H1 (cell line): ENCODE data around the gene ABHD14A. TPM values are rescaled to one million over a fixed set of nuclear protein-coding genes. Genes with fewer than 3 reads are reported as not detected.
A peak's percentile ranks its signal among the peaks of the same experiment; 100 is the strongest.

Source experiments
- CTCF ChIA-PET: fragments of 300-600 bp; sonication (Branson Sonifier 250); formaldehyde crosslinking; loops from one replicate; lab custom pipeline; 2021; ENCODE audit not compliant: partially characterized antibody; lab: Charles Lee
- POLR2A ChIA-PET: fragments of 300-600 bp; sonication (Branson Sonifier 250); formaldehyde crosslinking; loops from one replicate; lab custom pipeline; 2021; ENCODE audit warnings: inconsistent platforms; ENCODE audit not compliant: partially characterized antibody; lab: Charles Lee
- DNase-seq, 2 experiments: peaks; one replicate each; pipeline versions ENCODE4 v3.0.0 to v3.0.0-alpha.2; 2010 to 2022; ENCODE audit warnings: low spot score in 2 of 2, low read depth in 1 of 2, mixed read lengths in 1 of 2
- FAIRE-seq: peaks from 2 replicates; lab custom pipeline; 2011; peaks lifted over from hg19 to GRCh38; lab: Jason Lieb, UNC
- H2AFZ ChIP-seq: 2 replicates; pipeline ENCODE4 v1.8.1; 2012; ENCODE audit warnings: low read length, inconsistent platforms
- H2AK5ac ChIP-seq: 2 replicates; pipeline ENCODE4 v1.6.1; 2013; ENCODE audit warnings: low read depth, low read length
- H2BK120ac ChIP-seq: replicated peaks from 2 replicates; pipeline ENCODE3; 2013; ENCODE audit warnings: low read depth, low read length, inconsistent platforms
- H2BK12ac ChIP-seq: 2 replicates; pipeline ENCODE4 v1.6.1; 2013; ENCODE audit warnings: low read depth, low read length
- H2BK15ac ChIP-seq: 2 replicates; pipeline ENCODE4 v1.6.1; 2013; ENCODE audit warnings: low read length
- H2BK20ac ChIP-seq: 2 replicates; pipeline ENCODE4 v1.6.1; 2013; ENCODE audit warnings: low read length
- H2BK5ac ChIP-seq: 2 replicates; pipeline ENCODE4 v1.6.1; 2013; ENCODE audit warnings: low read depth, low read length
- H3K14ac ChIP-seq: 2 replicates; pipeline ENCODE4 v1.6.1; 2013; ENCODE audit warnings: inconsistent platforms; ENCODE audit not compliant: insufficient read length
- H3K18ac ChIP-seq: 2 replicates; pipeline ENCODE4 v1.6.1; 2013; ENCODE audit warnings: low read length; ENCODE audit errors: extremely low read depth
- H3K23ac ChIP-seq: 2 replicates; pipeline ENCODE4 v1.6.1; 2013; ENCODE audit warnings: inconsistent platforms; ENCODE audit not compliant: insufficient read length
- H3K23me2 ChIP-seq: 2 replicates; pipeline ENCODE4 v1.6.1; 2013; ENCODE audit warnings: low read depth, low read length
- H3K27ac ChIP-seq: 2 replicates; pipeline ENCODE4 v1.6.1; 2011; ENCODE audit warnings: low read depth, low read length, inconsistent platforms
- H3K27me3 ChIP-seq, 4 experiments: replicated peaks in 1 of 4; 1 replicate in 1 of 4; 2 replicates in 3 of 4; pipeline versions ENCODE4 v1.6.1 to v1.8.1; 2011 to 2013; ENCODE audit warnings: low read length in 3 of 4, mild to moderate bottlenecking in 3 of 4, inconsistent platforms in 2 of 4, mixed read lengths in 2 of 4, moderate library complexity in 1 of 4; ENCODE audit not compliant: control insufficient read depth in 3 of 4, insufficient read depth in 3 of 4; ENCODE audit errors: extremely low read depth in 1 of 4
- H3K36me3 ChIP-seq, 4 experiments: 2 replicates each; pipeline versions ENCODE4 v1.6.1 to v1.8.1; 2011 to 2013; ENCODE audit warnings: mild to moderate bottlenecking in 4 of 4, low read length in 3 of 4, moderate library complexity in 2 of 4, control low read depth in 1 of 4, inconsistent platforms in 1 of 4; ENCODE audit not compliant: insufficient read depth in 4 of 4, control insufficient read depth in 2 of 4
- H3K4ac ChIP-seq: replicated peaks from 2 replicates; pipeline ENCODE3; 2013; ENCODE audit warnings: low read length, low read depth, mixed read lengths, inconsistent platforms; ENCODE audit not compliant: insufficient read length
- H3K4me1 ChIP-seq, 4 experiments: replicated peaks in 1 of 4; 1 replicate in 1 of 4; 2 replicates in 3 of 4; pipeline versions ENCODE4 v1.6.1 to v1.8.1; 2011 to 2013; ENCODE audit warnings: low read length in 3 of 4, inconsistent platforms in 2 of 4, mixed read lengths in 1 of 4; ENCODE audit not compliant: insufficient read depth in 4 of 4, control insufficient read depth in 3 of 4
- H3K4me2 ChIP-seq, 2 experiments: 2 replicates each; pipeline versions ENCODE4 v1.6.1 to v1.8.1; 2011 to 2013; ENCODE audit warnings: low read depth in 2 of 2, low read length in 2 of 2, control low read depth in 1 of 2, inconsistent platforms in 1 of 2, mild to moderate bottlenecking in 1 of 2; ENCODE audit not compliant: insufficient read depth in 1 of 2
- H3K4me3 ChIP-seq, 4 experiments: fragments of 200-600, 300-600 bp in 1 of 4; sonication (generic), shearing (Covaris generic), sonication (Bioruptor Twin) in 1 of 4; 2 replicates each; pipeline versions ENCODE4 v1.5.1 to v1.8.1; 2011 to 2016; ENCODE audit warnings: low read length in 4 of 4, low read depth in 3 of 4, control low read depth in 2 of 4, inconsistent platforms in 2 of 4, mild to moderate bottlenecking in 2 of 4, mixed read lengths in 1 of 4, moderate library complexity in 1 of 4; ENCODE audit not compliant: insufficient read depth in 2 of 4; ENCODE audit errors: extremely low read depth in 1 of 4
- H3K56ac ChIP-seq: replicated peaks from 2 replicates; pipeline ENCODE3; 2013; ENCODE audit warnings: low read depth, mild to moderate bottlenecking, mixed read lengths, low read length, inconsistent platforms; ENCODE audit not compliant: insufficient read length
- H3K79me1 ChIP-seq: 2 replicates; pipeline ENCODE4 v1.6.1; 2013; ENCODE audit warnings: low read depth, low read length, control low read depth
- H3K79me2 ChIP-seq, 2 experiments: 2 replicates each; pipeline versions ENCODE4 v1.6.1 to v1.8.1; 2012 to 2013; ENCODE audit warnings: low read length in 2 of 2, mild to moderate bottlenecking in 2 of 2, inconsistent platforms in 1 of 2; ENCODE audit not compliant: insufficient read depth in 2 of 2, control insufficient read depth in 1 of 2
- H3K9ac ChIP-seq, 4 experiments: replicated peaks in 1 of 4; 1 replicate in 1 of 4; 2 replicates in 3 of 4; pipeline versions ENCODE4 v1.6.1 to v1.8.1; 2011 to 2013; ENCODE audit warnings: low read depth in 3 of 4, low read length in 3 of 4, control low read depth in 2 of 4, mild to moderate bottlenecking in 2 of 4, moderate library complexity in 2 of 4, inconsistent platforms in 1 of 4; ENCODE audit errors: extremely low read depth in 1 of 4
- H3K9me3 ChIP-seq, 2 experiments: 2 replicates each; pipeline versions ENCODE4 v1.6.1 to v1.8.1; 2012 to 2013; ENCODE audit warnings: mild to moderate bottlenecking in 2 of 2, moderate library complexity in 2 of 2, control low read depth in 1 of 2, inconsistent platforms in 1 of 2, low read depth in 1 of 2, low read length in 1 of 2, mixed read lengths in 1 of 2; ENCODE audit not compliant: insufficient read depth in 2 of 2
- H4K20me1 ChIP-seq, 2 experiments: replicated peaks in 1 of 2; 2 replicates each; pipeline versions ENCODE3 to v1.8.1; 2011 to 2013; ENCODE audit warnings: inconsistent platforms in 2 of 2, low read length in 2 of 2, mild to moderate bottlenecking in 1 of 2; ENCODE audit not compliant: insufficient read depth in 2 of 2, control insufficient read depth in 1 of 2
- H4K5ac ChIP-seq: 2 replicates; pipeline ENCODE4 v1.6.1; 2013; ENCODE audit warnings: low read length, low read depth, mixed read lengths, inconsistent platforms; ENCODE audit not compliant: insufficient read length
- H4K8ac ChIP-seq: 2 replicates; pipeline ENCODE4 v1.8.0; 2013; ENCODE audit warnings: mild to moderate bottlenecking, moderate library complexity, low read length, inconsistent platforms; ENCODE audit not compliant: insufficient read depth; ENCODE audit errors: extremely low read depth
- H4K91ac ChIP-seq: replicated peaks from 2 replicates; pipeline ENCODE3; 2013; ENCODE audit warnings: low read length, mixed read lengths, inconsistent platforms; ENCODE audit not compliant: insufficient read length
- CBX8 ChIP-seq: fragments of 300-800, 300-1000 bp; sonication (generic); IDR thresholded peaks from 2 replicates; pipeline ENCODE4 v1.7.1; 2016; ENCODE audit warnings: low read depth, low read length, borderline replicate concordance
- FOSL1 ChIP-seq: IDR thresholded peaks from 2 replicates; pipeline ENCODE4 v1.6.1; 2011; ENCODE audit warnings: mild to moderate bottlenecking, low read depth, low read length, moderate library complexity; ENCODE audit not compliant: insufficient read depth
- KDM1A ChIP-seq: fragments of 200-600, 300-600 bp; sonication (generic); IDR thresholded peaks from 2 replicates; pipeline ENCODE4 v1.7.1; 2016; ENCODE audit warnings: mild to moderate bottlenecking, low read length, borderline replicate concordance
- KDM5A ChIP-seq: fragments of 200-600 bp; IDR thresholded peaks from 2 replicates; pipeline ENCODE4 v1.7.1; 2012; ENCODE audit warnings: mild to moderate bottlenecking, low read length, inconsistent platforms, mixed read lengths
- NANOG ChIP-seq: IDR thresholded peaks from 2 replicates; pipeline ENCODE4 v1.6.1; 2011; ENCODE audit warnings: low read length, low read depth, mild to moderate bottlenecking, inconsistent platforms; ENCODE audit not compliant: insufficient read depth, poor library complexity, severe bottlenecking
- RFX5 ChIP-seq: IDR thresholded peaks from 2 replicates; pipeline ENCODE4 v1.6.1; 2011; ENCODE audit warnings: low read depth, low read length, improper control_type of control experiment, borderline replicate concordance
- RXRA ChIP-seq: IDR thresholded peaks from 2 replicates; pipeline ENCODE4 v1.6.1; 2011; ENCODE audit warnings: low read depth, mild to moderate bottlenecking, low read length, moderate library complexity; ENCODE audit not compliant: insufficient read depth
- SUZ12 ChIP-seq: fragments of 200-600 bp; sonication (generic); IDR thresholded peaks from 2 replicates; pipeline ENCODE4 v1.6.1; 2012; ENCODE audit warnings: mild to moderate bottlenecking, inconsistent platforms, low read length, moderate library complexity, mixed read lengths
- ZNF274 ChIP-seq: IDR thresholded peaks from 2 replicates; pipeline ENCODE4 v1.7.0; 2012; ENCODE audit warnings: low read length, borderline replicate concordance; ENCODE audit errors: extremely low read depth
- WGBS, 2 experiments: shearing (Covaris generic) in 1 of 2; methylation state at CpG; one replicate each; pipeline versions ENCODE4 v1.1.6 to v1.1.7; 2013 to 2015; ENCODE audit warnings: low lambda C conversion rate in 2 of 2, mixed read lengths in 2 of 2, inconsistent platforms in 1 of 2, low coverage in 1 of 2, missing lambda C conversion rate in 1 of 2; ENCODE audit not compliant: insufficient replicate concordance in 2 of 2, insufficient coverage in 1 of 2, insufficient read length in 1 of 2; ENCODE audit errors: extremely low coverage in 1 of 2, missing lambda C conversion rate in 1 of 2; 5-methylcytosine and 5-hydroxymethylcytosine counted together
- polyA plus RNA-seq, 7 experiments: library from polyadenylated mRNA; depleted of rRNA in 3 of 7; stranded (reverse) in 5 of 7; unstranded in 2 of 7; fragments of >200 nt in 5 of 7; fragments of 200-250 nt in 2 of 7; gene quantifications; 1 replicate in 5 of 7; 2 replicates in 1 of 7; 4 replicates in 1 of 7; pipeline versions ENCODE4 v1.2.1 to v1.2.3, GENCODE V29; 2011 to 2013; ENCODE audit warnings: missing spikeins in 2 of 7, mixed read lengths in 2 of 7
- total RNA-seq: library from RNA; stranded (reverse); fragmentation: NEBNext Ultra II Directional; extraction: Animal tissue kit (Norgen Biotek cat#: 25700); gene quantifications from 2 replicates; pipeline ENCODE4 v1.2.1, GENCODE V29; 2021

Gene ABHD14A
- total and polyA plus RNA-seq, 2 of the 8 experiments (the other 6 are each of a cell fraction or from before 2014, with no cell fraction given), result 4.6 to 9.8 TPM

DNA sequence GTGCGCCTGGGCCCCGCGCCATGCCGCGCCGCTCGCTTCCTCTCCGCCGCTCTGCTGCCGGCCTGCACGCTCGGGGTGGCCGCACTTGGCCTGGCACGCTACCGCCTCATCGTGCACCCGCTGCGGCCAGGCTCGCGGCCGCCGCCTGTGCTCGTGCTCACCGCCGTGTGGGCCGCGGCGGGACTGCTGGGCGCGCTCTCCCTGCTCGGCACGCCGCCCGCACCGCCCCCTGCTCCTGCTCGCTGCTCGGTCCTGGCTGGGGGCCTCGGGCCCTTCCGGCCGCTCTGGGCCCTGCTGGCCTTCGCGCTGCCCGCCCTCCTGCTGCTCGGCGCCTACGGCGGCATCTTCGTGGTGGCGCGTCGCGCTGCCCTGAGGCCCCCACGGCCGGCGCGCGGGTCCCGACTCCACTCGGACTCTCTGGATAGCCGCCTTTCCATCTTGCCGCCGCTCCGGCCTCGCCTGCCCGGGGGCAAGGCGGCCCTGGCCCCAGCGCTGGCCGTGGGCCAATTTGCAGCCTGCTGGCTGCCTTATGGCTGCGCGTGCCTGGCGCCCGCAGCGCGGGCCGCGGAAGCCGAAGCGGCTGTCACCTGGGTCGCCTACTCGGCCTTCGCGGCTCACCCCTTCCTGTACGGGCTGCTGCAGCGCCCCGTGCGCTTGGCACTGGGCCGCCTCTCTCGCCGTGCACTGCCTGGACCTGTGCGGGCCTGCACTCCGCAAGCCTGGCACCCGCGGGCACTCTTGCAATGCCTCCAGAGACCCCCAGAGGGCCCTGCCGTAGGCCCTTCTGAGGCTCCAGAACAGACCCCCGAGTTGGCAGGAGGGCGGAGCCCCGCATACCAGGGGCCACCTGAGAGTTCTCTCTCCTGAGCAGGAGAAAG is 18.7 kb upstream of the ABHD14A start:
- no peaks in the 10 kb centered on the region for H3K79me1 ChIP-seq
- peak overlapping the region; percentile 92; the same call in 1 of the 2 replicates for H2AFZ ChIP-seq
- no peaks in the 10 kb centered on the region for H3K79me2 ChIP-seq
- H2BK5ac ChIP-seq, result no peak overlapping the region
- peak overlapping the region; percentile 13 to 66 (median 48); a peak in 7 of 8 replicates for H3K4me3 ChIP-seq
- peak overlapping the region; percentile 91 for H4K8ac ChIP-seq
- H2BK12ac ChIP-seq, result peak overlapping the region; percentile 86; the same call in 1 of the 2 replicates
- peaks cover 0 to 15% (median 7%) of the 10 kb centered on the region in 4 experiments; a peak in 6 of 7 replicates for H3K4me1 ChIP-seq
- no peak overlapping the region for H3K23ac ChIP-seq
- no peaks in the 10 kb centered on the region for H3K9me3 ChIP-seq
- H2AK5ac ChIP-seq, result no peak overlapping the region
- no peak overlapping the region for H2BK120ac ChIP-seq
- H4K20me1 ChIP-seq, result peaks cover 0 to 2% of the 10 kb centered on the region in 2 experiments
- H2BK20ac ChIP-seq, result no peak overlapping the region
- ChIA-PET POLR2A (interaction anchor here (1.1 to 29.3 kb wide), 7 partner anchors 10 to 37 kb away, joined by 3 to 923 read pairs (median 61); partner anchors contain the start of genes ABHD14A, ABHD14B, ACY1 and PARP3), CTCF (interaction anchor here (0.9 to 6.2 kb wide), 10 partner anchors 10 to 35 kb away, joined by 3 to 64 read pairs (median 10); partner anchors contain the start of genes ABHD14A, ABHD14B, ACY1 and PARP3)
- H3K9ac ChIP-seq, result peak overlapping the region in 2 of 4 experiments; percentile 9 to 14; a peak in 2 of 7 replicates
- WGBS, 2 experiments, result 4% methylated on average over 73 of the region's 97 CpGs; no CpG with 5 or more reads in 1 of the 2 experiments
- peak overlapping the region; percentile 71 for H3K18ac ChIP-seq
- H3K27ac ChIP-seq, result no peak overlapping the region
- peak overlapping the region; percentile 59 to 88 for H3K4me2 ChIP-seq
- peak overlapping the region; percentile 26 for H4K91ac ChIP-seq
- H3K56ac ChIP-seq, result no peak overlapping the region
- peak overlapping the region; percentile 34 for H3K4ac ChIP-seq
- H3K36me3 ChIP-seq, result no peaks in the 10 kb centered on the region
- DNase-seq (peak in 1 of 2 experiments; percentile 89), FAIRE-seq (no peak)
- peaks cover 8% of the 10 kb centered on the region; the same call in 1 of the 2 replicates for H3K23me2 ChIP-seq
- no peak overlapping the region for H4K5ac ChIP-seq
- no peak overlapping the region for H2BK15ac ChIP-seq
- peaks cover 15 to 43% (median 35%) of the 10 kb centered on the region in 4 experiments for H3K27me3 ChIP-seq
- H3K14ac ChIP-seq, result no peak overlapping the region
- no peak for TF ChIP-seq KDM5A
- no peak for TF ChIP-seq CBX8
- TF ChIP-seq RXRA, result no peak
- peak; percentile 40; the same call in 1 of the 2 replicates for TF ChIP-seq SUZ12
- no peak for TF ChIP-seq ZNF274
- TF ChIP-seq FOSL1, result no peak
- peak; percentile 27 for TF ChIP-seq NANOG
- TF ChIP-seq RFX5, result no peak
- TF ChIP-seq KDM1A, result 0 out of 2 replicates have a peak, but pooled peaks have one; percentile 8
